ENCODE data around the gene CTDSPL.
A peak's percentile ranks its signal among the peaks of the same experiment; 100 is the strongest.
"Not testable (repeated sequence)": the region's sequence is repeated elsewhere in the genome, so short reads cannot be mapped to it uniquely, and the experiment has no call there.

CTDSPL gene

GRCh38 chr3:37967260-37967881, 105.7 kb downstream of the CTDSPL start:
- peak; percentile 17 to 46 for DNase-seq (ENCODE audit: low read depth in 2 of 2)

DNA sequence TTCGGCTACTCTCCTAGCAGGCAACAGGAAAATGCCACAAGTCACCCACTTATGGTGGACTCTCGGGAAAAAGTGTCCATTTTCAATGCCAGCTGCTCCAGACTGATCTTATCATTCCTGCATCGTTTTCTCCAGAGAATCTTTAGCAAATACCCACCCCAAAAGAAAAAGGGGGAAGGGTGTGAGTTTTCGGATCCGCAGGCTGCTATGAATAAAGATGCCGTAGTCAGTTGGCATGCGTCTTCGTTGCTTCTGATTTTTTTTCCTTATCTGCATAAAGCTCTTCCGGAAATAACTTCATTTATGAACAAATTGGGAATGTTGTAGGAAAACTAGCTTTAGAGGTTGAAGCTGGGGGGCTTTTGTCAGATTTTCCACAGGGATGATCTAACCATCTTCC, 106.5 kb downstream of the CTDSPL start:
- no peak for DNase-seq (ENCODE audit: low read depth in 2 of 2)

DNA sequence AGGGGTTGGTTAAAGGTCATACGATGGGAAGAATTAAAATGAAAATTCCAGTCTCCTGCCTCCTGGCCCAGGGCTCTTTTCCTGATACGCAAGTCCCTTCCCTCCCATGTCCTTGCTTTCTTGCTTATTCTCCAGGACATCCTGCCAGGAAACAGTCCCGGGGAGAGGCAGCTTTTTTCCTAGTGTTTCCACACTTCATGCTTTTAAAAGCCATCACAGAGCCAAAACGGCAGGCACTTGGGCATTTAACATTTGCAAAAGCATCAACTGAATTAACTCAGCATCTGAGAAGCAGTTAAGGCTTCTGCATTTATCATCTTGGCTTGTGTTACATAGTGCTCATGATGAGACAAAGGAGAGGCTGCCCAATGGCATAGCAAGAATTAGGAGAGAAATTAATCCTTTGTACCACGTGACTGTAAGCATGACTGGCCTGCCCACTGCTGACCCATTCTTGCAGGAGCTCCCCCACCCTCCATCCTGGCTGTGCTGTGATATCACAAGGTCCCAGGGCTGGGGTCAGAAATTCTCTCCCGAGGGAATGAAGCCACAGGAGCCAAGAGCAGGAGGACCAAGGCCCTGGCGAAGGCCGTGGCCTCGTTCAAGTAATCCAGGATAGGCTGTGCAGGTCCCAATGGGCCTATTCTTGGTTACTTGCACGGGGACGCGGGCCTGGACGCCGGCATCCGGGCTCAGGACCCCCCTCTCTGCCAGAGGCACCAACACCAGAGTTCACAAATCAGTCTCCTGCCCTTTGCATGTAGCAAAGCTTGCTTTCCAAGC, 107.3 kb downstream of the CTDSPL start:
- no peak for DNase-seq (ENCODE audit: low read depth in 2 of 2)

- no peak for DNase-seq (ENCODE audit: low read depth in 2 of 2)
Measured at GRCh38 chr3:37969596-37970100, 108.0 kb downstream of the CTDSPL start.

GRCh38 chr3:37970802-37971201, 109.1 kb downstream of the CTDSPL start:
- DNase-seq (ENCODE audit: low read depth in 2 of 2), result no peak

GRCh38 chr3:37971467-37971866, 109.8 kb downstream of the CTDSPL start:
- no peak for DNase-seq (ENCODE audit: low read depth in 2 of 2)

GRCh38 chr3:37972056-37972455, 110.4 kb downstream of the CTDSPL start:
- not testable (repeated sequence) for DNase-seq (ENCODE audit: low read depth in 2 of 2)

GRCh38 chr3:37973246-37974054, 111.8 kb downstream of the CTDSPL start:
- no peak for DNase-seq (ENCODE audit: low read depth in 2 of 2)

DNA sequence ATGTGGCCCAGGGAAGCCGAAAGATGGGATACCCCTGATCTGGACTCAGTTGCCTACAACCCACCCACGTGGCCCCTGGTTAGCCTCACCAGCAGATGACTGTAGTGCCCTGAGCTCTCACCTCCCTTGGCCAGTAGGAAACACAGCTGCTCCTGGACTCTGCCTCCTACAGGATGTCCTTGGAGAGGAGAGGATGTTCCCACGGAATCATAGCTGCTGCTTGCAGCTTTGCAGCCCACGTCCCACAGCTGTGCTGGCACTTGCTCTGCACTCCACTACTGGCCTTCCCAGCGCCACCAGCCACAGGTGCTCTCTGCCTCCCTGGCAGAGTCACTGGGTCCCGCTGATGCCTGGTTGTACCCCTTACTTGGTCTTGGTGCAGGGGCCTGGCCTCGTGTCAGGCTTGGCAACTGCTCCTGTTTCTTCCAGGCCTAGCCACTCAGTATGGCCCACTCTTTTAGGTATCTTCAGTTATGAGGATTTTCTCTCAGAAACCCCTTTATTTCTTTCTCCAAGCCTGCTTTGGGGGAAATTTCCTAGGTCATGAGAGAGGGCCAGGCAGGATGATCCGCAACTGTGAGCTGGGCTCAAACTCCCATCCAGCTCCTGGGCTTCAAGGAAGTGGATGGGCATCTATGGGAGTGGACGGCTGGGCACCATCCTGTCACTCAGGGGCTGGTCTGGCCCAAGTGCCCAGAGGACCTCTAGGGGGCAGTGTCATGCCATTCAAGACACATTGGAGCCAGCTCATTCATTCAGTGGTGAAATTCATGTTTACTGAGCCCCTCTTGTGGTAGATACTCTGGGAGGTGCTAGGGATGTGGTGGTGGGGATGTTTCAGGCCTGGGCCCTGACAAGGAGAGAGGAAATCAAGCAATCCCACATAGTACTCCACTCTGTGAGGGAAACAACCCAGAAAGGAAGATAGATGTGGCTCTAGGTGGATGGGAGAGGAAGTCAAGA, 112.7 kb downstream of the CTDSPL start:
- DNase-seq (ENCODE audit: low read depth in 2 of 2), result peak; percentile 43 to 57

GRCh38 chr3:37979541-37980461, 118.1 kb downstream of the CTDSPL start:
- DNase-seq (ENCODE audit: low read depth in 2 of 2), result no peak

GRCh38 chr3:37980462-37981347, 119.0 kb downstream of the CTDSPL start:
- DNase-seq (ENCODE audit: low read depth in 2 of 2), result no peak

- no peak for DNase-seq (ENCODE audit: low read depth in 2 of 2)
Measured at GRCh38 chr3:37981348-37981664, 119.6 kb downstream of the CTDSPL start.

DNA sequence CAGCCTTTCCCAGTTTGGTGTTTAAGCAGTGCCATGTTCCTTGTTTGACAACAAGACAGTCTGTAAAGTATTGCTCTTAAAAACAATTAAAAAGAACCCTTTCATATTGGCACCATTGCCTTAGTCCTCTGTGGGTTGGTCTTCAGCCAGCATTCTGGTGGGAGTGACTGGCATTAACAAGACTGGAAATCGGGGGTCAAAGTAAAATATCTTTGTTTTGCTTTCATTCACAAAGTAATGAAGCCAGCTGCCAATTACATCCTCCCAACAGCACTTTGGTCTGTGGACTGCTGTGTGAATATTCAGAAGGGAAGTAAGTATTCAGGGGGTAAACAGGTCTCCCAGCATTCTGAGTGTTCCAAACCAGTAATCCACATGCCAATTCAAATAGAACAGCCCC, 120.7 kb downstream of the CTDSPL start:
- no peak for DNase-seq (ENCODE audit: low read depth in 2 of 2)

DNA sequence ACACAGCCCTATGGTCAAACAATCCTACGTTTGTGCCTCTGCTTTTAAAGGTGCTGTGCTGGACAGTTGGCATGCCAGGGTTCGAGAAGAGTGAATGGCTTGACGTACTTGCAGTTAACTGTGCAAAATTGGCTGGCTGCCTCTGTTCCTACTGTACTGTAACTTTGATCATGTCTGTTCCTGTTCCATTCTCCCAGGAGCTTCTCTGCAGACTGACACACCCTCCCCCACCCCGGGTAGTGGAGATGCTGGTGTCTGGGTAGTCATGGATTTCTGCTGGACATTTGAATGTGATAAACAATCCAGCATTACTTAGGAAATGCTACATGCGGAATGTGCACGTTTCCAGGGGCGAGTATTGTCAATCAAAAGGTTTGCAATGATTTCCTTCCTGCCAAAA, 122.4 kb downstream of the CTDSPL start:
- DNase-seq (ENCODE audit: low read depth in 2 of 2), result no peak

- DNase-seq (ENCODE audit: low read depth in 2 of 2), result no peak
Measured at GRCh38 chr3:37984596-37984995, 122.9 kb downstream of the CTDSPL start.

- no peak for DNase-seq (ENCODE audit: low read depth in 2 of 2)
Measured at GRCh38 chr3:37985637-37986320, 124.1 kb downstream of the CTDSPL start.

DNA sequence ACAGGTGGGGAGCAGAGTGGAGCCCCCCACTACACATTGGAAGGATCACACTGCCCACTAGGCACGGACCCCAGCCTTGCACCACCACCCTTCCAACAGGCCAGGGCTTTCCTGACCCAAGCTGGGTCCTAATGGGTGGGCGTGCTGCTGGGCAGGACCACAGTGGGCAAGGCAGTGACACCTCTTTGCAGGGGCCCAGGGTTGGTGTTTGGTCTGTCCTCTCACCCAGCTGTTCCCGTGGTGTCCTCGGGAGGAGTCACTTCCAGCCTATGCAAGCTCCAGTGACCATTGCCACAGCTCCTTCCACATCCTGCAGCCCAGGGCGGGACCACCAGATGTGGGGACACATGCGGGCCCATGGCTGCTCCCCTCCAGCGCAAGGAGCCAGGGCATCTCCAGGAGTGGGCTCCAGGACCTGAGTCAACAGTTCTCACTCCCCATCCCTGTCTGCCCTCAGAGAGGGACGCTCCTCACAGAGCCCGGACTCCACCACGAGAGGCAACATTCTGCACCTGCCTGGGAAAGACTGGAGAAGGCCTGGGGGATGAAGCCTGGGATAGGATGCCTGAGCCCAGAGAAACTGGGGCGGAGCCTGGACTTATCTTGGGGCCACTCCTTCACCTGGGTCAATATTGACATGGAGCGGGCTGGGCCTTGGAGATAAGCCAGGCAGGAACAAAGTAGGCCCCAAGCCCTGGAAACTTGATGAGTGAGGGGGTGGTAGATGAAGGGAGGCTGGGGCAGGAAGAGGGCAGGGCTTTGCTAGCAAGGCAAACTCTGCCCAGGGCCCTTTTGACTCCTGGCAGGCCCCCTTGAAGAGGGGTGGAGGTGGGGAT, 125.0 kb downstream of the CTDSPL start:
- DNase-seq (ENCODE audit: low read depth in 2 of 2), result no peak

- DNase-seq (ENCODE audit: low read depth in 2 of 2), result no peak
Measured at GRCh38 chr3:37987315-37987697, 125.6 kb downstream of the CTDSPL start.

Data from stimulated activated CD4-positive, alpha-beta T cell treated with anti-CD3 and anti-CD28 coated beads, Interleukin-12 subunit alpha, Interleukin-12 subunit beta, amount 100 ng/mL, for 24 hours (primary cell).